NCI-H1694 treated with DMSO at 0.1 percent for 48 hours (cell line): Measurements from ENCODE around the gene GJD4.
A peak's percentile ranks its signal among the peaks of the same experiment; 100 is the strongest.

Source experiments
- DNase-seq: peaks from one replicate; lab custom pipeline; 2025; lab: John Stamatoyannopoulos, UW

GJD4 gene

DNA sequence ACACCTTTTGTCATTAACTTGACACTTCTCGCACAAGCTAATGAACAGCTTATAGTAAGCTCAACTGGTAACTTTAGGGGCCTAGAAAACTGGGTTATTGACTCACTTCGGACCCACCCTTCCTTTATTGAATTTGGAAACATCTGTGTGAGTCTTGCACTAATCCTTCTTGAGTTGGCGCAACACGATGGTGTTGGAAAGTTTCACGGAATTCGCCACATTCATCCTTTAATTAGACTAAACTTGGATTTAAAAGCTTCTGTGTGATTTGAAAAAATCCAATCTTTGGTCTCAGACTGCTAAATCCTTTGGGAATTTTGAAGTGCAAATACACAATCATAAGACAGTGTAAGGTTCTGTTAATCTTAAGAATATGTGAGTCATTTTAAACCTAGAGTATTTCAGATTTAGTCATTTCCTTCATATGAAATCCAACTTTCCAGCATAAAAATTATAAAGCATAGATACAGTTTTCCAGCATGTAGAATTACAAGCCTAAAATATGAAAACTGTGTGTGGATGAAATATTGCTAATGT, 21.9 kb downstream of the GJD4 start:
- DNase-seq = no peak

DNA sequence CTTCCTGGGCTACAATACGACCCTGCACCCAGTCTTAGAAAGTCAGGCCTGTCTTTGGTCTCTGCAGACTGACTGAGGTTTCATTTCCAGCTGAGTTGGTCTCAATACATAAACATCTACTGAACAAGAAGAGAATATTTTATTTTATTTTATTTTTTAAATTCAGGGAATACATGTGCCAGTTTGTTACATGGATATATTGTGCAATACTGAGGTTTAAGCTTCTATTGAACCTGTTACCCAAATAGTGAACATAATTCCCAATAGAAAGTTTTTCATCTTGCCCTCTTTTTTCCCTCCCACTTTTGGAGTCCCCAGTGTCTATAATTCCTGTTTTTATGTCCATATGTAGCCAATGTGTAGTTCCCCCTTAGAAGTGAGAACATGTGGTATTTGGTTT, 26.3 kb downstream of the GJD4 start:
- no peak for DNase-seq

DNA sequence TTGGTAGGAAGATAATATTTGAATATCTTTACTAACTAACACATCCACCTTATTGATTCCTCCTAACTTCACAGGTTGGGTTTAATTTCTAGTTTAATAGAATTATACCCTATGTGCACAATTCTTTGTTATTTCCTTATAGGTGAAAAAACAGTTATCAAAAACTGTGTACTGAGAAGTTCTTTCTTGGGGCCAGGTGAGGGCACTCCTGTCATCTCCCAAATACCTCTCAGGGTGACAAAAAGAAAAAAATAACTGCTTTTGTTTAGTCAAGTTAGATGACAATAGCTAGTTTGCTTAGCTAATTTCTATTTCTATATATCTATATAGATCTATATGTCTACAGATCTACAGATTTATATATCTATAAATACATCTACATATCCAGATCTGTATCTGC, 26.9 kb downstream of the GJD4 start:
- DNase-seq = no peak

DNA sequence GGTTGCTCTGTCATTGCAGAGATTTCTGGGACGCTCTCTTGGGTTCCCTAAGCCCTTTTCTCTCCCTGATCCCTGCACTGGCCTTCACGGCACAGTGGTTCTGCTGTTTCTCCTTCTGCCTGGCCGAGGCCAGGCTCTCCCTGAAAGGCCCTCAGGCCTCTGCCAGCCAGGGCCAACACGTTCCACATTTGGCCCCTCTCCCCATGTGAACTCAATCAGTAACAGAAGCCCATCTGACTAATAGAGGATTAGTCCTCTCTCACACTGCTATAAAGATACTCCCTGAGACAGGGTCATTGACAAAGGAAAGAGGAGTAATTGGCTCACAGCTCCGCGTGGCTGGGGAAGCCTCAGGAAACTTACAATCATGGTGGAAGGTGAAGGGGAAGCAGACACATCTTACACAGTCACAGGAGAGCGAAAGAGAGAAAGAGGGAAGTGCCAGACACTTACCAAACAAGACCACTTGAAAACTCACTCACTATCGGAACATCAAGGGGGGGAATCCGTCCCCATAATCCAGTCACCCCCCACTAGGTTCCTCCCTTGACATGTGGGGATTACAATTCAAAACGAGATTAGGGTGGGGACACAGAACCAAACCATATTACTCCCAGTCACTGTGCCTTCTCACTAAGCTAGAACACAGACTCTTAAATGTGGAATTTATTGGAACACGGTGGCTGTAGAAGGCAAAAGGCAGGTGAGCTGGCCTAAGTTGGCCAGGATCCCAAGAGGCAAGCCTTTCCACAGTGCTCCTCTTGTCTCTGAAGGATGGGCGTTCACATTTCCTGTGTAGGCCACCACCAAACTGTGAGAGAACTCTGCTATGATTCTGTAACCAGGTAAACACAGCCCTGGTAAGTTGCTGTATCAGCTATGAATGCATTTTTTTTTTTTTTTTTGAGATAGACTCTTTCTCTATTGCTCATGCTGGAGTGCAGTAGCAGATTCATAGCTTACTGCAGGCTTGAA, 28.2 kb downstream of the GJD4 start:
- no peak for DNase-seq

DNA sequence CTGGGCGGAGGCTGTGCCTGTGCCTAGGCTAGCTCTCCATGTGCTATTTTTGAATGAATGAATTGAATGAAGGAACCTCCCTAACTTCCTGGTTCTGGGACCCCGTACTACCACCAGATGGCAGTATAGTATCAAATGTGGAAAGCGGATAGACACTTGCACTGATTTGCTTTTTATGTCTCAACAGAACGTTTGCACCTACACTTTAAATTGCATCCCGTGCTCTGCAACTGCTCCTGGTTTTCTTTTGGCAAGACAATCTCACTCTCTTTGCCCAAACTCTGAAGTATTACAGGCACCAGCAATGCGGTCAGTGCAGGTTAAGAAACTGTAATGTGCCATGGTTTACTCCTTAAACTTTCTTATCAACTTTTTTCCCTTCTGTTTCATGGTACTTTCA, 30.4 kb downstream of the GJD4 start:
- peak; percentile 80 for DNase-seq

DNA sequence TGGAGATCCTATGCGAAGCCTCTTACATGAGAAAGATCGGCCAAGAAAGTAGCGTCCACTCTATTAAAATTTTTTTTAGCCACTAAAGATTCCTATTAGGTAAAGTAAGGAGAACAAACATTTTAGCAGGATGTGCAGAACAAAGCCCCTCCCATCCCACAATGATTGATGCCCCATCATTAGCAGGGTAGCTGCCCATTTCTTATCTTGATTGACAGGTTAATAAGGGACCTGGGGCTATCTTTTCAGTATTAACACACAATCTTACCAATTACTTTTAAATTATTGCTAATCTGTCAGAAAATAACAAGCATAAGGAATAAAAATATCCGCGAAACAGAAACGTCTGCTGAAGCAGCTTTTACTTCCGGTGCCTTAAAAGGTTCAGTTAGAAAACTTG, 31.8 kb downstream of the GJD4 start:
- no peak for DNase-seq

DNA sequence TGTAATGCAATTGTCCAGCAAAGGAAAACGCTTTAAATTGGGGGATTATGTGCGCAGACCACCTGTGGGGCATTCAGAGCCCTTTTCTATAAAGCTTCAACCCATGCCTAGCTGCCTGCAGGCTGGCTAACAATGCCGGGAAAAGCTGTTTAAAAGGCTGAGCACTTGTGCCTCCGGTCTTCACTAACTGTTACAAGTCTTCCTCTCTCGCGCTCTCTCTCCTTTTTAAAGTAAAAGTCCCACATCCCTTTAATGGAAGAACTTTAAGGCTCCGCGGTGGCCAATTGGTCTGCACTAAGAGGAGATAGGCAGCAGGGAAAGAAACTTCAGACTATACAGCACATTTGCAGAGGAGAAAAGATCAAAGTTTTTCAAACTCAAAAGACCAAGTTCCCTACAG, 32.3 kb downstream of the GJD4 start:
- DNase-seq = no peak

DNA sequence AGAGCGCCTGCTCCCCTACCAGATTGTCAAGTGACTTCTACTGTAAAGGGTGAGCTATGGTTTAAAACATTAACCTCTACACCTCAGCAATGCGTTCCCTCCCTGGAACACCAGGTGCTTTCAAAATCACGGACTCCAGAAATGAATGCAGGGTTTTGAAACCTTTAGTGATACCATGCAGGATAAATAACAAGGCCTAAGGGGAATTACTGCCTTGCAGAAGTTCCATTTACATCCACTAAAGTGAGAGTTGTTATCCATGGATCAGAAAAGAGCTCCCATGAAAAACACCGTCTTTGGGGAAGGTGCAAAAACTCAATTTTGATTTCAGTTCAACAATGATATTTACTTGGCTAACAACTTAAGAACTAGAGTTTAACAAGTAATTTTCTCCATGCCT, 33.0 kb downstream of the GJD4 start:
- no peak for DNase-seq

DNA sequence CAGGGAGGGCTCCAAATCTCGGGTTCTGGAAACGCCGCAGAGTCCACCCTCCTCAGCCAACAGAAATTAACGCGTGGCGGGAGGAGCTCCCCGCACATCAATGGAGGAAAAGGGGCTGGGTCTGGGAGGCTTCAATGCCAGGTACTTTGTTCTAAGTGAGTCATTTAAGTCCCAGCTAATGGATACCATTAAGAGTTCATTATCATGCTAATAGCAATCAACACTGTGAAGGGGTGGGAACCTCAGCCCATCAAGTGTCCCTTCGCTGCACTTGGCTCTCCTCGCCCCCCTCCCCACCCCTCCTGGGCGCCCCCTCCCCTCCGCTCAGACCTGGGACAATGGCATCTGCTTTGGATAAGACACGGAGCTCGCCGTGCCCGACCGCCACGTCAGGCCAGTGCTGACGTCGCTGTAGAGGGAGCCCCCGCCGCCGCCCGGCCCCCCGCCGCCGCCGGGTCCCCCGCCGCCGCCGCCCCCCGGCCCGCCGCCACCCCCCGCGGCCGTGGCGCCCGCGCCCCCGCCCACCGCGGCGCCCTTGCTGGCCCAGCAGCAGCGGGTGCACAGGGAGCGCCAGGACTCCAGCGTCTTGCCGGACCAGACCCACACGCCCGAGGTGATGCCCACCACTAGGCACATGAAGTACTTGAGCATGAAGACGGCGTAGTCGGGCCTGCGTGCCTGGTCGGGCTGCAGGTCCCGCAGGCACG, 34.0 kb downstream of the GJD4 start:
- no peak for DNase-seq

DNA sequence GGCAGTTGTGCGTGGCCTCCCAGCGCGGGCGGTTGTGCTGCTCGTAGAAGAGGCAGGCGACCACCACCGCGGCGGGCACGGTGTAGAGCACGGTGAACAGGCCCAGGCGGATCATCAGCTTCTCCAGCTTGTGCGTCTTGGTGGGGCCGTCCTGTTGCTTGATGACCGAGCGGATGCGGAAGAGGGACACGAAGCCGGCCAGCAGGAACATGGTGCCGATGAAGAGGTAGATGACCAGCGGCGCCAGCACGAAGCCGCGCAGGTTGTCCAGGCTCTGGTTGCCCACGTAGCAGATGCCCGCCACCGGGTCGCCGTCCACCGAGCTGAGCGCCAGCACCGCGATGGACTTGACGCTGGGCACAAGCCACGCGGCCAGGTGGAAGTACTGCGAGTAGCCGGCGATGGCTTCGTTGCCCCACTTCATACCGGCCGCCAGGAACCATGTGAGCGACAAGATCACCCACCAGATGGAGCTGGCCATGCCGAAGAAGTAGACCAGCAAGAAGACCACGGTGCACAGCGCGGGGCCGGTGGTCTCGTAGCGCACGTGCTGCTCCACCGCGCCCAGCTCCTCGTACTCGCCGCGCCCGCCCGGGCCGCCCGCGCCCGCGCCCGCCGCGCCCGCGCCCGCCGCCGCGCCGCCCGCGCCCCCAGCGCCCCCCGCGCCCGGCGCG, 34.7 kb downstream of the GJD4 start:
- DNase-seq = no peak

DNA sequence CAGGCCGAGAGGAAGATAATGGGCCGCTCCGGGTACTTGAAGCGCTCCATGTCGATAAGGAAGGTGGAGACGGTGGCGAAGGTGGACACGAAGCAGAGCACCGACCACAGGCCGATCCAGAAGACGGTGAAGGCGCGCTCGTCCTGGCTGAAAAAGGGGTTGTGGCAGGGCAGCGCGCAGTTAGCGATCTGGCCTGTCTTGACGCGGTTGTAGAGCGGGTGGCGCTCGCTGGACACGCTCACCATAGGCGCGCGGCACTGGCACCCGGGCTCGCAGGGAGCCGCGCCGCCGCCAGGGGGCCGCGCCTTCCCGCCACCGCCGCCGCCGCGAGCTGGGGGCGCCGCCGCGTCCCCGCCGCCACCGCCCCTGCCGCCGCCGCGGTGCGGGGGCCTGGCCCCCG, 35.3 kb downstream of the GJD4 start:
- peak; percentile 22 for DNase-seq

DNA sequence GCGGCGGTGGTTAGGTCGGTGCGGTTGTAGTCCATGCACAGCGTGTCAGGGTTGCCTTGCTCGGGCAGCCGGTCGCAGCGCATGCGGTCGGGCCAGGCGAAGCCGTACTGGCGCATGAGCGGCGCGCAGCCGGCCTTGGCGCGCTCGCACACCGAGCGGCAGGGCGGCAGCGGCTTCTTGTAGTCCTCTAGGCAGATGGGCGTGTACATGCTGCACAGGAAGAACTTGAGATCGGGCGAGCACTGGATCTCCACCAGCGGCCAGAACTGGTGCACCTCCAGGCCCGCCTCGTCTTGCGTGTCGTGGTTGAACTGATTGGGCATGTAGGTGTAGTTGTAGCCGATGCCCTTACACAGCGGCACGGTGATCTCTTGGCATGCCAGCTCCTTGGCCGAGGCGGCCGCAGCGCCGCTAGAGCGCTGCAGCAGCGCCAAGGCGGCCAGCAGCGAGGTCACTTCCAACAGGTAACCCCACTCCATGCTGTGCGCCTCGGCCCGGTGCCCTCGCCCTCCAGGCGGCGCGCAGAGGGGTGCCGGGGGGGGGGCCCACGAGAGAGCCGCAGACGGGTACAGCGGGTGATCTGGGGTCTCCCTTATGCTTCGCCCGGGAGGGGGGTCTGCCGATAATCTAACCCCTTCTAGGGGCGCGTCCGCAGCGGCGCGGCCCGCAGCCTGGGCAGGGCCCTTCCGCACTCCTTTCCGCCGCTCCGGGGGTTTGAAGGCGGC, 36.0 kb downstream of the GJD4 start:
- DNase-seq = peak; percentile 65

DNA sequence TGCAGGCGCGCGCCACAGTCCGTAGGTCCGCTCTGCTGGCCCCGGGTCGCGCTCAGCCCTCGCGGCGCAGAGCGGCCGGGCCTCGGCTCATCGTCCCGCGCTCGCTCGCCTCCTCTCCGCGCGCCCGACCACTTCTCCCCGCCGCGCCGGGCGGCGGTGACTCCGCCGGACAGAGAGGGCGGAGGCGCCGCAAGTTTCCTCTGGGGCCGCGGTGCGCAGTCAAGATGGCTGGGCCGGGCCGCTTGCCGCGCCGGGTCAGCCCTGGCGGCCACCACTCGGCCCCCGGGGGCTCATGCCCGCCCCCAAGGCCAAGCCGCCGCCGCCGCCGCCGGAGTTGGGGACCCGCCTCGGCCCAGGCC, 36.5 kb downstream of the GJD4 start:
- DNase-seq = no peak

DNA sequence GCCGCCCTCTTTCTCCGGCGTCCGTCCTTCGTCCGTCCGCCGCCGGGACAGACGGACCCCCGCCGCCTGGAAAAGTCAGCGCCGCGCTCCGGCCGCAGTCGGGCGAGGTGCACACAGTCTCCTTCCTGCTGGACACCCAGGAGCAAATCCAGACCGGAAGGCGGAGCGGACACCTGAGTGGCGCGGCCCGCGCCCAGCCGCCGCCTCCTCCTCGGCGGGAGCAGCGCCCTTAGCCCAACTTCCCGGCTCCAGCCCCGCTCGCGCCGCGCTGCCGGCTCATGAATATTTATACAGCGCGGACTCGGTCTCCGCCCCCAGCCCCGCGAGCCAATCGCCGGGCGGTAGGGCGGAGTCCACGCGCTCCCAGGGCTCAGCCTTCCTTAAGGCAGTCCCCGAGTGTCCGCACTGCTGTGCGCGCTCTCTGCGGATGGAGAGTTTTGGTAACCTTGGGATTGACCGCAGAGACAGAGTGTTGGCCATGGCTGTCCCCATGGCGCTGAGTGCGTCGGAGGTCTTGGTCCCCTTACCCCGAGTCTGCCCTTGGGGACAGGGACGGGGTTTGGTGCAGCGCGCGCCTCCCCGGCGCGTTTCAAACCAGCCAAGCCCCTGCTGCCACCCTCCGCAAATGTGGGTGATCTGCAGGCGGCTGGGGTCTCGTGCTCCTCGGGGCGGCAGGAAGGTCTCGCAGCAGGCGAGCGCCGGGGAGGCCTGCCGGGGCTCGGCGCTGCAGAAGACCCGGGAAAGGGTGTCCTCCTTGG, 37.1 kb downstream of the GJD4 start, which contains the start of gene FZD8:
Gene FZD8 (minus strand): TSS at position 262 of the 758 bp plus-strand sequence. CDS start 867 bp downstream, outside the sequence.
- peak; percentile 88 for DNase-seq

DNA sequence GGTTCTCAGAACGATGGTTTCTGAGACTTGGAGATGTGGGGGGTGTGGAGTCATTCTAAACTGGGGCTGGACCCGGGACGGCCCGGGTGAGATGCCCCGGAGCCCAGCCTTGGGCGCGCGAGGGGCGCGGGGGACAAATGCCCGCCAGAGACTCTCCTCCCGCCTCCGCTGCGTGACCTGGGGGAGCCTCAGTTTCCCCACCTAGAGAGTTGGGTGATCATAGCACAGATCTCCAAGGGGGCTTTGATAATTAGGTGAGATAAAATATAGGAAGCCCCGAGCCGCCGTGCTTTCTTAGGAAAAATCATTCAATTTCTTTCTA, 37.6 kb downstream of the GJD4 start:
- DNase-seq = no peak

DNA sequence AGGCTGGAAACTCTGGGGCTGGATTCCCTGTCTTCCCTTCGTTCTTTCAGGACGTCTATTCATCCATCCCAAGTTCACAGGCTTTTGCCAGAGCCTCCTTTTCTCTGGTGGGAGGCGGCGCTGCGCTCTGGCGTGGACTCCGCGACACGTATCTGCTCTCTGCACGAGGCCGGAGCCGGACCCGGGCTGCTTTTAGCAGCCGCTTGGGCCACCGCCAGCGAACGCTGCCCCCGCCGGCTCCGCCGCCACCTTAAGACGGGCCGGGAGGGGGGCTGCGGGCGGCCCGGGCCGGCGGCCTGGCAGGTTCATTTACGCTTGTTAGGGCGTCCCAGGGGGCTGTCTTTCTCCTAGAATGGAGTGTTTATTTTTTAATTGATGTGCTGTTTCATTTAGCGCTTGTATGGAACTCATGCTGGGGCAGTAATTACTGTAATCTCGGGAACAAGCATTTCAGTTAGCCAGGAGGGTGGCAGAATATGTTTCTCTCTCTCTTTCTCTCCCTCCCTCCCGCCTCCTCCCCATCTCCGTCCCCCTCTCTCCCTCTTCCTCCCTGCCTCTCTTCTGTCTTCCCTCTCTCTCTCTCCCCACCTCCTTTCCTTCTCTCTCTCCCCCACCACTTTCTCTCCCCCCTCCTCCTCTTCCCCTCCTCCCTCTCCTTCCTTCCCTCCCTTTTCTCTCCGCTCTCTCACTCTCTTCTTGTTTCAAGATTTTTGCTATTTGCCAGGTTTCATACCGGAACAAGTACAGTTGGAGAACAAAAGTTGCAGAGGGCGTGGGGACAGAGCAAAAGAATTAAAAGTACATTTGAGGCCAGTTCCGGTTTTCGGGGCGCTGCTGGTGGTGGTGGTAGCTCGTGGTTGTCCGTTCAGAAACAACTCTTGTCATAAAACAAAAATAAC, 38.3 kb downstream of the GJD4 start:
- DNase-seq = peak; percentile 27

DNA sequence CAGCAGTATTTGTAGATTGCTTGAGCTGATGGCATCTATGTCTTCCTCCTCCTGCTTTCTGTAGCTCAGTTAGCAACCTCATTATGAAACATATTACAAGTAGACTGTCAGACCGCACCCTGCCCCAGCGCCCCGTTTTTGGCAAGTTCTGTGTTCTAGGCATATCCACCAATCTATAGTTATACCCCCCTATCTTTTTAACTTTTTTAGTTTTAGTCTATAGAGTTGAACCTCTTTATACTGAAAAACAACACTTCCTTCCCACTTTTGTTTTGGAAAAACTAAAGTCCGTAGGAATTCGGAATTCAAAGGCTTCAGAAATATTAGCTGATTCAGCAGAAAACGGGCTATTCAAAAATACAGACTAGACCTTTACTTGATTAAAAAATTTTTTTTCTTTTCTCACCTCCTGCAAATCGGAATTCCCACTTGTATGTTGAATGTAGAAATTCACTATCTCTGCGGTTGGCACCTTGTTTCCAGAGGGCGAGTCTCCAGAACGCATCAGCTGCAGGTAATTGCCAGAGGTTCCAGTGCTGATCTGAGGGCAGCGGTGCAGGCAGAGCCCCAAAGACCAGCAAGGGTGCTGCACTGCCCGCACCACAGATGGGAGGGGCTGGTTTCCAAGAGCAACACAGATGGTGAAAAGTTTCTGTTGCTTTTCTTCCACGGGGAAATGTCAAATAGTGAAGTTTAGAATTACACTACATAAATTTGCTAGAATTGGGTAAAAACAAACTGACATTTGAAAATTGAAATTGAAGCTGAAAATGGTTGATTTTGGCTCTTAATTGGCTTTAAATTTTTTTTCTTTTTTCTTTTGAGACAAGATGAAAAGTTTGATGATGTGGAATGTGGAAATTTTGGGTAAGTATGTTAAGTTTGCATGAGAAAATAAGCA, 39.2 kb downstream of the GJD4 start:
- DNase-seq = no peak

DNA sequence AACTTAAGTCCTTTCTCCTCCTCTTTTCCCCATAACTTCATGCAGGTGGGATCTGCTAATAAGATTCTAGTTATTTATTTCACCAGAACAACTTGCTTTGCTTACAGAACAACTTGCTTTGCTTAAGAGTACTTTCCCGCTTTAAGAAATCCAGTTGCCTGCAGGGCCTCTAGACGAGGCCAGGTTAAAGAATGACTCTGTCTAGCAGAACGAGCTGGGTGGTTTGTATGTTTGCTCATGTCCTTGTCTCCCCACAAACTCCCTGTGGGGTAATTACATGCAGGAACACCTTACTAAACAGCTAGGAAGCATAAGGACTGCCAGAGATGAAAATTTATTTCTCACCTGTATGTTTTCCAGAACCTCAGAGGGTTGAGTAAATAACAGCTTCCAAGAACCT, 45.8 kb downstream of the GJD4 start:
- DNase-seq = no peak

DNA sequence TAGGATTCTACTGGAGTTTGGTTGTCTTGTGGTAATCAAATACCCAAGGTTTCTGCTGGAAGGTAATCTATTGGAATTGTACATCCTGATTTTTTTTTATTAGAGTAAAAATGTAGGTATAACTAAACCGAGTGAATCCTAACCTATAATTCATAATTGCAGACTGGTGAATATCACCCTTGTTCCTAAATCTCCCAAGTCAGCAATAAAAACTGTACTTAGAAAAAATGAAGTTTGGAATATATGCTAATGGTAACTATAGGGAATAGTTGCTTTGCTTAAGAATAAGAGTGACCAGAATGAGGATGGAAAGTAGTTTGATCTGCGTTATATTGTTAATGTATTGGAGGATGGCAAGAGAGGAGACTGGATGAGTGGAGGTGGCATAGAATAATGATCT, 47.7 kb downstream of the GJD4 start:
- DNase-seq = no peak
